Pancreas (tissue), 10 donors: ENCODE results near the gene SLC49A3. TPM values are rescaled to one million over a fixed set of nuclear protein-coding genes. Genes with fewer than 3 reads are reported as not detected.
"Not testable (repeated sequence)": the region's sequence is repeated elsewhere in the genome, so short reads cannot be mapped to it uniquely, and the experiment has no call there.

Experiments used
- ATAC-seq, 4 donors: fragments of 200-7000 bp; cut with Tn5 transposase; one replicate each; pipeline versions ENCODE4 v1.8.0 to v1.9.1; 2020; ENCODE audit warnings: mild to moderate bottlenecking in 4 of 4, moderate library complexity in 4 of 4
- DNase-seq, 6 donors: peaks; one replicate each; pipeline ENCODE4 v3.0.0-alpha.2; 2020
- FAIRE-seq: peaks from 2 replicates; lab custom pipeline; 2012; peaks lifted over from hg19 to GRCh38; lab: Jason Lieb, UNC
- H3K27ac ChIP-seq, 4 donors: fragments of 200-600 bp; sonication (generic); 1 replicate in 3 of 4; 2 replicates in 1 of 4; pipeline versions ENCODE4 v1.5.0 to v1.8.0; 2020
- H3K27me3 ChIP-seq, 4 donors: fragments of 200-600 bp; one replicate each; pipeline ENCODE4 v1.8.0; 2021
- H3K36me3 ChIP-seq, 3 donors: fragments of 200-600 bp; sonication (generic) in 1 of 3; one replicate each; pipeline versions ENCODE4 v1.5.0 to v1.8.0; 2020 to 2021
- H3K4me1 ChIP-seq, 3 donors: fragments of 200-600 bp; one replicate each; pipeline ENCODE4 v1.8.0; 2021
- H3K4me3 ChIP-seq, 4 donors: fragments of 200-600 bp; sonication (generic) in 2 of 4; one replicate each; pipeline versions ENCODE4 v1.5.0 to v1.8.0; 2020 to 2021
- H3K9me3 ChIP-seq, 4 donors: fragments of 200-600 bp; one replicate each; pipeline ENCODE4 v1.8.0; 2021
- WGBS, 2 donors: extraction: QIAGEN DNeasy Blood & Tissue Kit; methylation state at CpG; one replicate each; pipeline ENCODE4 v1.1.7; 2013; 5-methylcytosine and 5-hydroxymethylcytosine counted together
- intact Hi-C, 3 donors: fragments of 100-400 bp; cut with DNase I; formaldehyde crosslinking; loops; one replicate each; pipeline versions ENCODE4 v1.11.1 to v1.14.2; 2022
- polyA plus RNA-seq, 2 donors: library from polyadenylated mRNA; stranded (reverse); fragments of 200-250 nt; gene quantifications; one replicate each; pipeline ENCODE4 v1.2.3, GENCODE V29; 2013
- total RNA-seq, 6 donors: library from RNA; stranded (reverse); fragmentation: NEBNext Ultra II Directional in 4 of 6; extraction: Animal tissue kit (Norgen Biotek cat#: 25700) in 4 of 6; gene quantifications; one replicate each; pipeline versions ENCODE4 v1.2.1 to v1.2.4, GENCODE V29; 2021 to 2023
- TF ChIP-seq, protein P1 (sequence below), 4 donors: fragments of 200-600 bp; sonication (generic) in 3 of 4; IDR thresholded peaks; one replicate each; pipeline versions ENCODE4 v1.5.0 to v1.8.0; 2021; ENCODE audit warnings: antibody characterized with exemption in 4 of 4
- donor health status: healthy with polysubstance abuse.
- donor health status: DM: no; HTN: no; CAD: no; lungs with moderate emphysema.
- donor health status: DM: no; HTN: no; CAD: no.
- donor health status: control.
- donor health status: control.
- donor health status: Bipolar disorder and iron deficiency.
- donor health status: DM: yes; HTN: yes; CAD: no.
- donor health status: DM: no; HTN: no; CAD: no.
- donor health status: DM: no; HTN: no; CAD: no.
- donor health status: DM: yes; HTN: yes; CAD: no.

Gene SLC49A3
- total and polyA plus RNA-seq, 8 donors, result 3.3 to 20.8 (median 6.1) TPM

DNA sequence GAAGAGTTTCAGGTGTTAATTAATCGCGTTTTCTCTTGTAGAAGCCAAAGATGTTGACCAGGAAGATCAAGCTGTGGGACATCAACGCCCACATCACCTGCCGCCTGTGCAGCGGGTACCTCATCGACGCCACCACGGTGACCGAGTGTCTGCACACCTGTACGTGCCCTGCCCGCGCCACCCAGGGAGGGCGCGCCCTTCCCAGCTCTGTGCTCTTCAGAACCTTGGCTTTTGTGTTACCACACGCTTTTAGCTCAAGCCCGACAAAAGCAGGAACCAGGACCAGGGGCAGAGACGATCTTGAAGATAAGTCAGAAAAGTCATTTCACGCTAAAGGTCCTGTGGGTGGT is 44.7 kb upstream of the SLC49A3 start:
- H3K4me1 ChIP-seq, result no peaks in the 10 kb centered on the region
- no peaks in the 10 kb centered on the region for H3K27me3 ChIP-seq
- intact Hi-C loops, result no loop called here
- H3K36me3 ChIP-seq, result peaks cover 13 to 43% (median 35%) of the 10 kb centered on the region in 3 donors
- H3K27ac ChIP-seq, result no peak overlapping the region
- DNase-seq, result peak in 2 of 6 donors; percentile 8 to 49
- H3K9me3 ChIP-seq, result no peaks in the 10 kb centered on the region
- FAIRE-seq, result no peak
- TF ChIP-seq, protein P1, sequence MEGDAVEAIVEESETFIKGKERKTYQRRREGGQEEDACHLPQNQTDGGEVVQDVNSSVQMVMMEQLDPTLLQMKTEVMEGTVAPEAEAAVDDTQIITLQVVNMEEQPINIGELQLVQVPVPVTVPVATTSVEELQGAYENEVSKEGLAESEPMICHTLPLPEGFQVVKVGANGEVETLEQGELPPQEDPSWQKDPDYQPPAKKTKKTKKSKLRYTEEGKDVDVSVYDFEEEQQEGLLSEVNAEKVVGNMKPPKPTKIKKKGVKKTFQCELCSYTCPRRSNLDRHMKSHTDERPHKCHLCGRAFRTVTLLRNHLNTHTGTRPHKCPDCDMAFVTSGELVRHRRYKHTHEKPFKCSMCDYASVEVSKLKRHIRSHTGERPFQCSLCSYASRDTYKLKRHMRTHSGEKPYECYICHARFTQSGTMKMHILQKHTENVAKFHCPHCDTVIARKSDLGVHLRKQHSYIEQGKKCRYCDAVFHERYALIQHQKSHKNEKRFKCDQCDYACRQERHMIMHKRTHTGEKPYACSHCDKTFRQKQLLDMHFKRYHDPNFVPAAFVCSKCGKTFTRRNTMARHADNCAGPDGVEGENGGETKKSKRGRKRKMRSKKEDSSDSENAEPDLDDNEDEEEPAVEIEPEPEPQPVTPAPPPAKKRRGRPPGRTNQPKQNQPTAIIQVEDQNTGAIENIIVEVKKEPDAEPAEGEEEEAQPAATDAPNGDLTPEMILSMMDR (IDR thresholded peaks at IDR 0.05), result no peak
- no peak overlapping the region for H3K4me3 ChIP-seq
- 95 to 97% methylated on average over 18 of the region's 18 CpGs for WGBS, 2 donors
- ATAC-seq, result no peak

- Histone ChIP-seq H3K27ac (no peak overlapping the region), H3K4me3 (no peak overlapping the region), H3K36me3 (peaks cover 11 to 41% (median 31%) of the 10 kb centered on the region in 3 donors), H3K9me3 (no peaks in the 10 kb centered on the region), H3K4me1 (no peaks in the 10 kb centered on the region), H3K27me3 (no peaks in the 10 kb centered on the region)
- FAIRE-seq, result no peak
- peak in 2 of 6 donors; percentile 35 to 81 for DNase-seq
- peak in 2 of 4 donors; percentile 7 to 33 for ATAC-seq
- intact Hi-C loops, result no loop called here
- TF ChIP-seq, protein P1 (IDR thresholded peaks at IDR 0.05), result no peak
- 94 to 98% methylated on average over 26 to 32 of the region's 32 CpGs for WGBS, 2 donors
Observed at GRCh38 chr4:732911-733630, 44.1 kb upstream of the SLC49A3 start.

DNA sequence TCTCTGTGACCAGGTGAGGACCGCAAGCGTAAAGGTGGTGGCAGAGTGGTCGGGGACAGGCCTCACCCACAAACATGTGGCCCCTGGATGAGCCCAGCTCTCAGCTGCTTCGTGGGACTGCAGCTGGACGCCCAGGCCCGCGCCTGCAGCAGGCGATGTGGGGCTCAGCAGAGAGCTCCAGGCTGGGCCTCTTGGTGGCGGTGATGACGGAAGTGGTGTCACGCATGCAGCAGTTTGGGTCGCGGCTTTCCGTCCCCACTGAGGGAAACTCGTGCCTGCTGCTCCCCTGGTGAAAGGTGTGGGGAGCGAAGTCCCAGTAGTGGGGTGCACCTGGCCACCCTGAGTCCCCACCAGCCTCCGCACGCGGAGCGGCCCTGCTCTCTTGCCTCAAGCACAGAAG is 43.5 kb upstream of the SLC49A3 start:
- H3K9me3 ChIP-seq, result no peaks in the 10 kb centered on the region
- intact Hi-C loops, result no loop called here
- no peak overlapping the region for H3K4me3 ChIP-seq
- H3K36me3 ChIP-seq, result peaks cover 5 to 35% (median 26%) of the 10 kb centered on the region in 3 donors
- no peak for FAIRE-seq
- H3K27ac ChIP-seq, result no peak overlapping the region
- DNase-seq, result peak in 1 of 6 donors; percentile 12
- WGBS, 2 donors, result 93 to 98% methylated on average over 20 of the region's 20 CpGs
- H3K27me3 ChIP-seq, result no peaks in the 10 kb centered on the region
- TF ChIP-seq, protein P1 (IDR thresholded peaks at IDR 0.05), result no peak
- ATAC-seq, result no peak
- H3K4me1 ChIP-seq, result no peaks in the 10 kb centered on the region

- H3K27ac ChIP-seq, H3K4me1 ChIP-seq, intact Hi-C loops, ATAC-seq, H3K9me3 ChIP-seq, H3K27me3 ChIP-seq, H3K4me3 ChIP-seq, FAIRE-seq: not testable (repeated sequence)
- H3K36me3 ChIP-seq, result peaks cover 4 to 35% (median 23%) of the 10 kb centered on the region in 3 donors
- DNase-seq, result peak in 1 of 6 donors; percentile 23
- 84 to 87% methylated on average over 3 to 27 of the region's 27 CpGs for WGBS, 2 donors
Observed at GRCh38 chr4:731954-732353, 43.0 kb upstream of the SLC49A3 start.

DNA sequence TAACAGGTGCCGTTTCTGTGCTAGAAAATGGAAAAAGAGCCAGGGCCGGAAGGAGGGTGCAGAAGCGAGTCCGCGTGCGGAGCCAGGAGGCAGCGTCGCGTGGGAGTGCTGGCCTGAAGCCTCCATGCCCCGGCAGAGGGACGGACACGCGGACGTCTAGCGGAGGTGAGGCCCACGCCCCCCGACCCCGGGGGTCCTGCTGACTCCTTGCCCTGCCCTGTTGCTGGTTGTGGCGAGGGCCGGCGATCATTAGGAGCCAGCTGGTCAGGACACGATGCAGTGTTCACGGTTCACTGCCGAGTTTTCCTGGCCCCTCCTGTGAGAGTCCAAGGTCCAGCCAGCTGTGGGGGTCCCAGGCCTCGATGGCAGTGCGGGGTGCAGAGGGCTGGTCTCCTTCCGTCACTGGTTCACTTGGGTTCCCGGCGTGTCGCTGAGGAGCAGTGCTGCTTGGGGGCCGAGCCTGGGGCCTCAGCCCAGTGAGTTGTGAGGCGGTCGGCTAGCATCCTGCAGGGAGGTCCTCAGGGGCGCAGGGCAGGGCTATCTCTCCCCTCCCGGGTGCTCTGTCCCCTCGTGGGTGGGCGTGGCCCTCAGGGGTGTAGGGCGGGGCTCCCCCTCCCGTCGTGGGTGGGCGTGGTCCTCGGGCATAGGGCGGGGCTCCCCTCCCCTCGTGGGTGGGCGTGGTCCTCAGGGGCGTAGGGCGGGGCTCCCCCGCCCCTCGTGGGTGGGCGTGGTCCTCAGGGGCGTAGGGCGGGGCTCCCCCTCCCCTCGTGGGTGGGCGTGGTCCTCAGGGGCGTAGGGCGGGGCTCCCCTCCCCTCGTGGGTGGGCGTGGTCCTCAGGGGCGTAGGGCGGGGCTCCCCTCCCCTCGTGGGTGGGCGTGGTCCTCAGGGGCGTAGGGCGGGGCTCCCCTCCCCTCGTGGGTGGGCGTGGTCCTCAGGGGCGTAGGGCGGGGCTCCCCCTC is 42.3 kb upstream of the SLC49A3 start:
- not testable (repeated sequence) for FAIRE-seq

More for the DNA sequence above, 42.3 kb upstream of the SLC49A3 start:
- DNase-seq, result peak in 2 of 6 donors; percentile 20 to 72
- 94 to 96% methylated on average over 38 to 57 of the region's 68 CpGs for WGBS, 2 donors
- H3K27ac ChIP-seq, ATAC-seq, H3K4me1 ChIP-seq, H3K4me3 ChIP-seq, H3K9me3 ChIP-seq, intact Hi-C loops, H3K27me3 ChIP-seq: not testable (repeated sequence)
- peaks cover 4 to 35% (median 23%) of the 10 kb centered on the region in 3 donors for H3K36me3 ChIP-seq
